Body of pancreas (tissue), 4 donors: Measurements from ENCODE around the gene SALL2.

ENCODE experiments used
- POLR2A ChIP-seq, 3 donors: fragments of 450-650 bp; IDR thresholded peaks; one replicate each; pipeline ENCODE4 v1.6.1; 2016; ENCODE audit warnings: antibody characterized with exemption in 3 of 3, mild to moderate bottlenecking in 2 of 3
- TF ChIP-seq, protein P1 (sequence below), 7 experiments: fragments of 450-650 bp in 4 of 7; fragments of 200-600 bp in 3 of 7; sonication (generic) in 3 of 7; IDR thresholded peaks; one replicate each; pipeline ENCODE4 v1.5.1; 2016 to 2019; ENCODE audit warnings: antibody characterized with exemption in 7 of 7

DNA sequence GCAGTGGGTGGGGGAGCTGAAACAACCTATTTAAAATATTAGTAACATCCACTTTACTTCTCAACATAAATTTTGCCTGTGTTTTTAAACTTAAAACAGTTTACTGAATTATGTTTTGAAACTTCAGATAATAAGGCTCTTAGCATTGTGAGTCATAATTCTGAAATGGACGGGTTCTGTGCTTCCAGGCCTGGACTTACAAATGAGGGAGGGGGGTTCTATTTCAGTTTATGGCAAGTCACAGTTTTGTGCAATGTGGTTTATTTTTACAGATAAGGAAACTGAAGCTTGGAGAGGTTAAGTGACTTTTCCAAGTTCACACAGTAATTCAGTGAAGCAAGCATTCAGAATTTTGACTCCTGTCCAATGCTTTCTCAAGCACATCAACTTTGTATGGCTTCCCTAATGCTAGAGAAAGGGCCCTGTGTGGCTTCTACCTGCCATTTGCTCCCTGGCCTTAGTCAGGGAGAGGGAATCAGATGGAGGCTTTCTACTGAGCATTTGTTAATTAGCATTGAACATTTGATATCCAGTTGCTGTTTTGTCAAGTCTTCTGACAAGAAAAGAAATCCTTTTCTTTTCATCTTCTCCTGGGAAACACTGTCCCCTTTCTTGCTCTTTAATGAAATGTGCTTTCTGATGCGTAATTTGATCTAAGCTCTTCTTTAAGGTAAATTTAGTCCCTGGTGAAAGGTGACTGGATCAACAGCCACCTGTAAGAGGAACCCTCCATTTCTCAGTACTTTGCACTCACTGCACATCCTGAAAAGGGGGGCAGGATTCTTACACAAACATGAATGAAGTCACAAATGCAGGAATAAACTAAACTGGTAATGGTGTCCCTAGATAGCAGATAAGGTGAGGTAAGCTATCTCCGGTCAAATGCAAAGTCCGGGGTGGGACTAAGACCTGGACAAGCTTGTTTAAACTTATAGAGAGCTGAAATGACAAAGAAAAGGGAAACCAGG is 2.5 kb upstream of the SALL2 start:
- TF ChIP-seq, protein P1, sequence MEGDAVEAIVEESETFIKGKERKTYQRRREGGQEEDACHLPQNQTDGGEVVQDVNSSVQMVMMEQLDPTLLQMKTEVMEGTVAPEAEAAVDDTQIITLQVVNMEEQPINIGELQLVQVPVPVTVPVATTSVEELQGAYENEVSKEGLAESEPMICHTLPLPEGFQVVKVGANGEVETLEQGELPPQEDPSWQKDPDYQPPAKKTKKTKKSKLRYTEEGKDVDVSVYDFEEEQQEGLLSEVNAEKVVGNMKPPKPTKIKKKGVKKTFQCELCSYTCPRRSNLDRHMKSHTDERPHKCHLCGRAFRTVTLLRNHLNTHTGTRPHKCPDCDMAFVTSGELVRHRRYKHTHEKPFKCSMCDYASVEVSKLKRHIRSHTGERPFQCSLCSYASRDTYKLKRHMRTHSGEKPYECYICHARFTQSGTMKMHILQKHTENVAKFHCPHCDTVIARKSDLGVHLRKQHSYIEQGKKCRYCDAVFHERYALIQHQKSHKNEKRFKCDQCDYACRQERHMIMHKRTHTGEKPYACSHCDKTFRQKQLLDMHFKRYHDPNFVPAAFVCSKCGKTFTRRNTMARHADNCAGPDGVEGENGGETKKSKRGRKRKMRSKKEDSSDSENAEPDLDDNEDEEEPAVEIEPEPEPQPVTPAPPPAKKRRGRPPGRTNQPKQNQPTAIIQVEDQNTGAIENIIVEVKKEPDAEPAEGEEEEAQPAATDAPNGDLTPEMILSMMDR (IDR thresholded peaks at IDR 0.05) = no peak
- TF ChIP-seq POLR2A (IDR thresholded peaks at IDR 0.05) = no peak
